ENCODE data around the gene CLN3.
"Not testable (repeated sequence)": the region's sequence is repeated elsewhere in the genome, so short reads cannot be mapped to it uniquely, and the experiment has no call there.

Gene CLN3

GRCh38 chr16:28520672-28521071, 28.8 kb upstream of the CLN3 start:
- no peak for FAIRE-seq

DNA sequence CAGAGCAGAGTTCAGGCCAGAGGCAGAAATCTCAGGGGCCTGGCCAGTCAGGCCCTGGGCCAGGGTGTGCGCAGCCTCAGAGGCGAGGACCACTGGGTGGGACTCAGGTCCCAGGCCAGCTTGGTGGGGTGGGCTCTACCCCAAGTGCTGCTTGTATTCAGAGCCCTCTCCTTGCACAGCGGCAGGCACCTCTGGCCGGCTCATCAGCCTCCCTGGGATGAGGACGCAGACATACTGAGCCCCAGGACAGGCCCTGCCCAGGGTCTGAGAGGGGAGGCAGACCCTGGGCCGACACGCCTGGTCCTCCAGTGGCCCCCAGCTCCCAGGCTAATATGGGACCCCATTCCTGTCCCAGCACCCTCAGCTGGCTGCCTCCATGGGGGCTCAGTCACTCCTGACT, 22.4 kb upstream of the CLN3 start:
- FAIRE-seq (no peak), DNase-seq (ENCODE audit: extremely low spot score, insufficient read length, low read depth) (no peak)

More at GRCh38 chr16:28520672-28521071, 28.8 kb upstream of the CLN3 start:
- no peak for DNase-seq (ENCODE audit: extremely low spot score, insufficient read length, low read depth)

DNA sequence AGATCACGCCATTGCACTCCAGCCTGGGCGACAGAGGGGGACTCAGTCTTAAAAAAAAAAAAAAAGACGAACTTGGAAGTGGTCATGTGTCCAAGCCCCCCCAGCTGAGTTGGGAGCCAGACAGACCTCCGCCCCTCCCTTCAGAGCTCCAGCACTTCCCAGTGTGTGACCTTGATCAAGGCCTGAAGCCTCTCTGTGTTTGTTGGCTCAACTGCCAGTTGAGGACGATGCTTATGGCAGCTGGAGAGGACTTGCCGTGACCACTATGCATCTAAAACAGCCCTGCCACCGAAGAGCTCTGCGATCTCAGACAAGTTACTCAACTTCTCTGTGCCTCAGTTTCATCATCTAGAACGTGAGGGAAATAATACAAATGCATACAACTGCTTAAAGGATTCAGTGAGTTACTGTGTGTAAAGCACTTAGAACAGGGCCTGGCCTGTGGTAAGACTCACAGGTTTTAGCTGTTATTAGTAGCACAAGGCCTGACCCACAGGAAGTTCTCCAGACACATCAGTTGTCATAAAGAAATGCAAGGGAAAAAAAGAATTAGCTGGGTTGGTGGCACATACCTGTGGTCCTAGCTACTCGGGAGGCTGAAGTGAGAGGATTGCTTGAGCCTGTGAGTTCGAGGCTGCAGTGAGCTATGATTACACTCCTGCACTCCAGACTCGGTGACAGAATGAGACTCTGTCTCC, 21.8 kb upstream of the CLN3 start:
- no peak for FAIRE-seq
- no peak for DNase-seq (ENCODE audit: extremely low spot score, insufficient read length, low read depth)

DNA sequence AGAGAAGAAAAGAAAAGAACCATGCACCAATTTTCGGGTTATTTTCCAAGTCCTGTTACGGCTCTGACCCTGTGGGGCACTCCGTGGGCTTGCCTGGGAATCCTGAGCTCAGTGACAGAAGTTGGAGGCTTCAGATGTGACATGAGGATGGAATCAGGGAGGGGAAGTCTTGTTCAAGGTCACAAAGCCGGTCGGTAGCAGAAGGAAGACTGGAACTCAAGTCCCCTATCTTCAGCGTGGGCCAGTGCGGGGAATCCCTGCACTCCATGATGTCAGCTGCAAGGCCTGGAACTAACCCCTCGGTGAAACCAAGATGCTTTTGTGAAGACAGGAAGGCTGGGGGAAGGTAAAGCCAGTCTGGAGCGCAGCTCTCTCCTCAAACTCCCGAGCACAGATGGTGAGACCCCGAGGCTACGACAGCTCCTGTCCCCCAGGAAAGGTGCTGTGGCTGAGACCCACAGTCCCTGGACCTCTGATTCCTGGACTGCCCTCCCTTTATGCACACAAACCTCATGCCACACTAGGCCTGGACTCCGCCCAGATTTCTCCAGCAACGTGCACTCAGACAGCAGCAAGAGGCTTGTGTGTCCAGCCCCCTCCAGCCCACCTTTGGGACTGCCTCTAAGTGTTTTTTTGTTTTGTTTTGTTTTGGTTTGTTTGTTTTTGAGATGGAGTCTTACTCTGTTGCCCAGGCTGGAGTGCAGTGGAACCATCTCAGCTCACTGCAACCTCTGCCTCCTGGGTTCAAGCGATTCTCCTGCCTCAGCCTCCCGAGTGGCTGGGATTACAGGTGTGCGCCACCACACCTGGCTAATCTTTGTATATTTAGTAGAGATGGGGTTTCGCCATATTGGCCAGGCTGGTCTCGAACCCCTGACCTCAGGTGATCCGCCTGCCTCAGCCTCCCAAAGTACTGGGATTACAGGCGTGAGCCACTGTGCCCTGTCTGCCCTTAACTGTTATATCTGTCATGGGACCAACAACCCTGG, 20.2 kb upstream of the CLN3 start:
- FAIRE-seq (no peak), DNase-seq (ENCODE audit: extremely low spot score, insufficient read length, low read depth) (no peak)

GRCh38 chr16:28511031-28511430, 19.2 kb upstream of the CLN3 start:
- DNase-seq (ENCODE audit: extremely low spot score, insufficient read length, low read depth) (no peak), FAIRE-seq (no peak)

- no peak for FAIRE-seq
- DNase-seq (ENCODE audit: extremely low spot score, insufficient read length, low read depth): no peak
Observed at GRCh38 chr16:28505489-28506137, 13.7 kb upstream of the CLN3 start.

- no peak for FAIRE-seq
Observed at GRCh38 chr16:28504707-28505404, 13.0 kb upstream of the CLN3 start.

DNA sequence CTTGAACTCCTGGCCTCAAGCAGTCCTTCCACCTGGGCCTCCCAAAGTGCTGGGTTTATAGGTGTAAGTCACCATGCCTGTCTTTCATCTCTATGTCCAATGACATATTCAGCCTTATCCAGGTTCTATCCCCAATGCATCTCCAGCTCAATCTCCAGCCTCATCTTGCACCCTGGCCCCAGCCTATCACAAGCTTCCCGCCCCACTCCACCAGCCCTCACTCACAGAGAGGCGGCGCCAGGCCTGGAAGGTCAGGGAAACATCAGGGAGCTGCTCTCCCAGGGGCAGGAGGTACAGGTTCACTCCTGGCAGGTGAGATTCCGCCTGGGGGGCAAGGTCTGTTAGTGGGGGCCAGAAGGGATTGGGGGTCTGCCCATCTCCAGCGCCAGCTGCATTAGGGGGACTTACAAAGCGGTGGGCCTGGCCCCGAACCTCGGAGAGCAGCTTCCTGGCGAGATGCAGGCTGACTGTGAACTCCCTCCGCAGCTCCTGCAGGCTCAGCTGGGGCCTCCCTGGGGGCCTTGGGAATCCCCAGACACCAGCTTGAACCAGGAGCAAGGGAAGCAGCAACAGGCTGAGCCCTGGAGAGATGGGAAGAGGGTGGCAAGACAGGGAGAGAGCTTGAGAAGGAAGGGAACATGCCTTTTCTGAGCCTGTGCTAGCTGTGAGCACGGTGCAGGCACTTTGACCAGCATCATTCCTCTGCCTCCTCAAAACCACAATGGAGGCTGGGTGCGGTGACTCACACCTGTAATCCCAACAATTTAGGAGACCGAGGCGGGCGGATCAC, 11.8 kb upstream of the CLN3 start:
- DNase-seq (ENCODE audit: extremely low spot score, insufficient read length, low read depth): no peak
- no peak for FAIRE-seq

More at GRCh38 chr16:28504707-28505404, 13.0 kb upstream of the CLN3 start:
- DNase-seq (ENCODE audit: extremely low spot score, insufficient read length, low read depth): no peak

- DNase-seq (ENCODE audit: extremely low spot score, insufficient read length, low read depth) (no peak), FAIRE-seq (no peak)
Observed at GRCh38 chr16:28502290-28502689, 10.4 kb upstream of the CLN3 start.

DNA sequence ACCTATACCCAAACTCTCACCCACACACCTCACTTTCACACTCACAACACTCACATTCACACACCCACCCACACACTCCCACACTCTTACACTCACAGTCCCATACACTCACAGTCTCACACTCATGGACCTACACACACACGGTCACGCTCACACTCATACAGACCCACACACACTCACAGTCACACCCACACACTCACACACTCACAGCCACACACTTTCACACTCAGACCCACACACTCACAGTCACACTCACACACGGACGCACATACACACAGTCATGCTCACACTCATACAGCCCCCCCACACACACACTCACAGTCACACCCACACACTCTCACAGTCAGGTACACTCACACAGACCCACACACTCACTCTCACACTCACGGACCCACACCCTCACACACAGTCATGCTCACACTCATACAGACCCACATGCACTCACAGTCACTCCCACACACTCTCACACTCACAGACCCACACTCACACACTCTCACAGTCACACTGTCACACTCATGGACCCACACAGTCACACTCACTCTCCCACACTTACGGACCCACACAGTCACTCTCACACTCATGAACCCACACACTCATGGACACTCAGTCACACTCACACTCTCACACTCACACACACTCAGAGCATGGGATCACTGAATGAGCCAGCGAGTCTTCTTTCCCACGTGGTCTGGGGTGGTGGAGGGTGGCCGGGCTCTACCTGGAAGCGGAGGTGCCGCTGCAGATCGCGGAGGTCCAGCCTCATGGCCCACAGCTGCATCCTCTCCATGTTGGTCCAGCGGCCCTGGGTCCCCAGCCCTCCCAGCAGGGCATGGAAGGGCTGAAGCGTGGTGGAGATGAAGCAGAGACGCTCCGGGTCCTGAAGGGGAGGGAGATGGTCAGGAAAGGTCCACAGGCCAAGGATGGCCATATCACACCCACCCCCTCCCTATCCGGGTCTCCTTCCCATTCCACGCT, 9.7 kb upstream of the CLN3 start:
- no peak for DNase-seq (ENCODE audit: extremely low spot score, insufficient read length, low read depth)
- FAIRE-seq: no peak

DNA sequence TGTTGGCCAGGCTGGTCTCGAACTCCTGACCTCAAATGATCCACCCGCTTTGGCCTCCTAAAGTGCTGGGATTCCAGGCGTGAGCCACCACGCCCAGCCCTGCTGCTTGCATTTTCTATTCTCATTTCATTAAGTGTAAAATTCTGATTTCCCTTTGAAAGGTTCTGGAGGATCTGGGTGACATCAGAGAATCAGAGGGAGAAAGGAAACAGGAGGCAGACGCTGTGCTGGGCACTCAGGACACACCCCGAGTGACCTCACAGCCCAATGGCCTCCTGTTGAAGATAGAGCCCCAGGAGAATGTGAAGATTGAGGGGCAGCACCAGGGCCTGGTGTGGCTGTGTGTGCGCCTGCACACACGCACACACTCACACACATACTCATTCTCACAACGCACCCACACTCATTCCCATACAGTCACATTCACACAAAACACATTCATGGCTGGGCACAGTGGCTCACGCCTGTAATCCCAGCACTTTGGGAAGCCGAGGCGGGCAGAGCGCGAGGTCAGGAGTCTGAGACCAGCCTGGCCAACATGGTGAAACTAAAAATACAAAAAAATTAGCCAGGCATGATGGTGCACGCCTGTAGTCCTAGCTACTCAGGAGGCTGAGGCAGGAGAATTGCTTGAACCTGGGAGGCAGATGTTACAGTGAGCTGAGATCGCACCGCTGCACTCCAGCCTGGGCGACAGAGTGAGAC, 8.8 kb upstream of the CLN3 start:
- FAIRE-seq; DNase-seq (ENCODE audit: extremely low spot score, insufficient read length, low read depth): not testable (repeated sequence)

DNA sequence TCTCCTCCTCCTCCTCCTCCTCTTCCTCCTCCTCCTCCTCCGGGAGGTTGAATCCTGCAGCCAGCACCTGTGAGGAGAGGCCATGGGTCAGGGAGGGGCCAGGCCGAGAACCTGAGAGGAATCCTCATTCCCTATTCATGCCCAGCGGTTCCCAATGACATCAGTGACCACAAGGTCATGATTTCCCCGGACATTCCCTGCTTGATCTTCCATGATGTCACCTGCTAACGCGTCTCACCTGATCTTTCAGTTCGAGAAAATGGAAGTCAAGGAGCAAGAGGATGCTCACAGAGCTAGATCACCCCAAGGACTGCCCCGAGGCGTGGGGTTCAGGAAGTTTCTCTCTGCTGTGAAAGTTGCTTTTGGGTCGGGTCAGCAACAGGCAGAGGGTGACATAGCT, 8.0 kb upstream of the CLN3 start:
- DNase-seq (ENCODE audit: extremely low spot score, insufficient read length, low read depth): no peak
- no peak for FAIRE-seq

DNA sequence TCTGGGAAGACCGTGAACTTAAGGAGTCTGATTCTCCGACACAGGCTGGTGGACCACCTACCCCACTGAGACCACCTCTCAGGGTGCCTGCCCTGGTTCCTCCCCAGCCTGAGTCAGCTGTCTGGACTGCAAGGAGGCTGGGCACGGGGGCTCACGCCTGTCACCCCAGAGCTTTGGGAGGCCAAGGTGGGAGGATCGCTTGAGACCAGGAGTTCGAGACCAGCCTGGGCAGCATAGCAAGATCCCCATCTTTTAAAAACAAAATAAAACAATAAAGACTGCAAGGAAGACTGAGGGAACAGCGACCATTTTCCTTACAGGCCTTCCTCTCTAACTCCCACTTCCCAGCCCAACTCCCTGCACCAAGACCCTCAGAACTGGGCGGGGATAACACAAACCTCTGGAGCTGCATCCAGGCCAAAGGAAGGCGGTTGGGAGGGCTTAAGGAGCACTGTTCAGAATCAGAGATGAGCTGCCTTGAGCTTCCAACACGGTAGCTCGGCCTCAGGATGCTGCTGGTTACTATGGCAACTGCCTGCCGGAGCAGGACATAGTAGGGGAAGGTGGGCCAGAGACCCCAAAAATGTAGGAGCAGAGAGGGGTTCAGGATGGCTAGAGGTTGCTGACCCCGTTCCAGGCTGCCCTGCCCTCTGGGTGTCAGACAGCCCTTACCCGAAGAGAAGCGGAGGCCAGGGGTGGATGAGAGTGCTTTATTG, 7.0 kb upstream of the CLN3 start:
- DNase-seq (ENCODE audit: extremely low spot score, insufficient read length, low read depth) (no peak), FAIRE-seq (no peak)

DNA sequence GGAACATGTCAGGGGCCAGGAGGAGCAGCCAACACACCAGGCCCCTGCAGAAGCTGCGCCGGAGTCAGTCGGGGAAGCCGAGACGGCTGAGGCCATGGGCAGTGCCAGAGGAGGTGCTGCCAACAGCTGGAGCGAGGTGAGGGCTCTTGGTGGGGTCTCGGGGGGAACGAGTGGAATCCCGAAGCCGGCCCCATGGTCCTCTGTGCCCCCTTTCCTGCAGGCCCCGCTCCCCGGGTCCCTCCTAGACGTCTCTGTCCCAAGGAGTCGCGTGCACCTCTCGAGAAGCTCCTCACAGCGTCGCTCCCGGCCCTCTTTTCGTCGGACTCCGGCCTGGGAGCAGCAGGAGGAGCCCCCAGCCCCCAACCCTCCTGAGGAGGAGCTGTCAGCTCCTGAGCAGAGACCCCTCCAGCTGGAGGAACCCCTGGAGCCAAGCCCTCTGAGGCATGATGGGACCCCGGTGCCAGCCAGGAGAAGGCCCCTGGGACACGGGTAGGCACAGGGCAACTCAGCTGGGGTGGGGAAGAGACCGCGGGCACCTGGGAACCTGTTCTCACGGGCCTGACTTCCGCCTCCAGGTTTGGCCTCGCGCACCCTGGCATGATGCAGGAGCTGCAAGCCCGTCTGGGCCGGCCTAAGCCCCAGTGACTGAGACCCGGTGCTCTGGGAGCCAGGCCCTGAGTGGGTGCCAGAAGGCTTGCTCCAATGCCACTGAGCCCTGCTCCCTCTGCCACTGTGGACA, 6.2 kb upstream of the CLN3 start:
- DNase-seq (ENCODE audit: extremely low spot score, insufficient read length, low read depth): no peak

DNA sequence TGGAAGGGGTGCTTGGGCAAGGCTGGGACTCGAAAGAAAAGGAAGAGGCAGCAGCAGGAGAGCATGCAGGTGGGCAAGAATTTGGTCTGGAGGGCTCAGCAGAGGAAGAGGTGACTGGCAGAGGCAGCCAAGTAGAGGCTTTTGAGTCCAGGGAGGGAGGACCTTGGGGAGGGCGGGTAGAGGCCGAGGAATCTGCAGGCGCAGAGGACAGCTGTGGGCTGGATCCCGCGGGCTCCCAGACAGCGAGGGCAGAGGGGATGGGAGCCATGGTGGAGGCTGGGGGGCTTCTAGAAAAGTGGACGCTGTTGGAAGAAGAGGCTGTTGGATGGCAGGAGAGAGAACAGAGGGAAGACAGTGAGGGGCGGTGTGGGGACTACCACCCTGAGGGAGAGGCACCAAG, 5.5 kb upstream of the CLN3 start:
- no peak for DNase-seq (ENCODE audit: extremely low spot score, insufficient read length, low read depth)
- no peak for FAIRE-seq

More for the DNA sequence above, 6.2 kb upstream of the CLN3 start:
- FAIRE-seq: no peak

DNA sequence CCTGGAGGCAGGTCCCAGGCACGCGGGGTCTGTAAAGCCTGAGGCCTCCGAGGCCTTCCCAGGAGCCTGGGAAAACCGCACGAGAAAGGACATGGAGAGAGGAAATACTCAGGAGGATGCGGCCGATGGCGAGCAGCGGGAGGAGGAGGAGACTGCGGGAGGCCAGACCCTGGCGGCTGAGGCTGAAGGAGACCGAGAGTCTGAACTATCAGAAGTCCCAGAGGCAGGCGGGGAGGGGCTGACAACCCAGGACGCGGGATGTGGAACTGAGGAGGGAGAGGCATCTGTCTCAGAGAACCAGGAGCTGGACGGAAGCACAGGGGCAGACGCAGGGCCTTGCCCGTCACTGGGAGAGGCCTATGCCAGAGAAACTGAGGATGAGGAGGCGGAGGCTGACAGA, 5.0 kb upstream of the CLN3 start:
- DNase-seq (ENCODE audit: extremely low spot score, insufficient read length, low read depth): no peak
- no peak for FAIRE-seq

All from GM18507 (cell line).